Memory B cell (primary cell): ENCODE measurements around the gene NDUFA13.

Experiments used
- ATAC-seq: fragments of 150-1000 bp; cut with Tn5 transposase; 2 replicates; pipeline ENCODE4 v1.10.0; 2021; ENCODE audit warnings: low read depth, mild to moderate bottlenecking, moderate library complexity
- DNase-seq, 2 donors: peaks; one replicate each; pipeline ENCODE4 v3.0.0; 2022; ENCODE audit warnings: low spot score in 2 of 2
- H3K27ac Mint-ChIP-seq: one replicate; pipeline ENCODE4 v1.8.0; 2022; ENCODE audit warnings: mild to moderate bottlenecking, moderate library complexity, mixed read lengths
- H3K27me3 Mint-ChIP-seq: one replicate; pipeline ENCODE4 v1.8.0; 2022; ENCODE audit warnings: mixed read lengths
- H3K36me3 Mint-ChIP-seq: one replicate; pipeline ENCODE4 v1.8.0; 2022; ENCODE audit warnings: mild to moderate bottlenecking, mixed read lengths
- H3K4me1 Mint-ChIP-seq: one replicate; pipeline ENCODE4 v1.8.0; 2022; ENCODE audit warnings: mixed read lengths
- H3K4me3 Mint-ChIP-seq: one replicate; pipeline ENCODE4 v1.8.0; 2022; ENCODE audit warnings: mild to moderate bottlenecking, moderate library complexity, mixed read lengths
- H3K9me3 Mint-ChIP-seq: one replicate; pipeline ENCODE4 v1.8.0; 2022; ENCODE audit warnings: mixed read lengths

NDUFA13 gene

DNA sequence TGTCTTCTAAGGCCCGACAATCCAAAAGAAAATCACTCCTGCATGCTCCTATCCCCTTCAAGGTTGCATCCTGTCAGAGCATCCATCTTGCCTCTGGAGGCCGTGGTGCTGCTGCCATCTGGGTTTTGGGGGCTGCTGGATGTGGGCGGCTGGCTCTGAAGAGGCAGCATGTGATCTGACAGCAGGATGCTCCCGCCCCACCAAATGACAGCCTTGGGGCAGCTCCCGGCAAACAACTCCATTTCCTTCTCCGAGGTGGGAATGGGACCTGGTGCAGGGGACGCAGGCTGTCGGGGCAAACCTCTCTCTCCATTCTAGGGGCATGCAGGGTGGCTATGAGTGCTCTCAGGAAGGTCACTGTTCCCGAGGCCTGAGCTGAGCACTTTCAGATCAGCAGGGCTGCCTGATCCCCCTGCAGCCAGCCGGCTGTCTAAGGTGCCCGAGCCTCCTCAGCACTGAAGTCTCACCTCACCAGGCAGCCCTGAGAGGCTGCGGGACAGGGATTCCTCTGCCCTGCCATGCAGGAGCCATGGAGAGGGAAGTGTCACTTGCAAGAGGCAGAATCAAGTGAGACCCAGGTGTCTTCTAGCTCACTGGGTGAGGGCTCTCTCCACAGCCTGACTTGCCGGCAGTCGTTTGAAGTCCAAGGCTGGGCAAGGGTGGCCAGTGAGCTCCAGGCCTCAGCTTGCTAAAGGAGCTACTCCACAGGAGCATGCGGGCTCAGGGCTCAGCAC lies 29.5 kb upstream of the NDUFA13 start:
- Mint-ChIP-seq H3K36me3 (peaks cover 6% of the 10 kb centered on the region), H3K9me3 (no peaks in the 10 kb centered on the region), H3K27me3 (no peaks in the 10 kb centered on the region), H3K4me1 (peaks cover 35% of the 10 kb centered on the region), H3K4me3 (no peak overlapping the region), H3K27ac (peak overlapping the region; percentile 97)
- DNase-seq (no peak), ATAC-seq (no peak)

- no peaks in the 10 kb centered on the region for H3K9me3 Mint-ChIP-seq
- peak overlapping the region; percentile 97 for H3K27ac Mint-ChIP-seq
- ATAC-seq: no peak
- no peaks in the 10 kb centered on the region for H3K27me3 Mint-ChIP-seq
- no peak overlapping the region for H3K4me3 Mint-ChIP-seq
- no peak for DNase-seq
- H3K4me1 Mint-ChIP-seq: peaks cover 35% of the 10 kb centered on the region
- peaks cover 6% of the 10 kb centered on the region for H3K36me3 Mint-ChIP-seq
These were observed 28.7 kb upstream of the NDUFA13 start for GRCh38 chr19:19487077-19487949.

DNA sequence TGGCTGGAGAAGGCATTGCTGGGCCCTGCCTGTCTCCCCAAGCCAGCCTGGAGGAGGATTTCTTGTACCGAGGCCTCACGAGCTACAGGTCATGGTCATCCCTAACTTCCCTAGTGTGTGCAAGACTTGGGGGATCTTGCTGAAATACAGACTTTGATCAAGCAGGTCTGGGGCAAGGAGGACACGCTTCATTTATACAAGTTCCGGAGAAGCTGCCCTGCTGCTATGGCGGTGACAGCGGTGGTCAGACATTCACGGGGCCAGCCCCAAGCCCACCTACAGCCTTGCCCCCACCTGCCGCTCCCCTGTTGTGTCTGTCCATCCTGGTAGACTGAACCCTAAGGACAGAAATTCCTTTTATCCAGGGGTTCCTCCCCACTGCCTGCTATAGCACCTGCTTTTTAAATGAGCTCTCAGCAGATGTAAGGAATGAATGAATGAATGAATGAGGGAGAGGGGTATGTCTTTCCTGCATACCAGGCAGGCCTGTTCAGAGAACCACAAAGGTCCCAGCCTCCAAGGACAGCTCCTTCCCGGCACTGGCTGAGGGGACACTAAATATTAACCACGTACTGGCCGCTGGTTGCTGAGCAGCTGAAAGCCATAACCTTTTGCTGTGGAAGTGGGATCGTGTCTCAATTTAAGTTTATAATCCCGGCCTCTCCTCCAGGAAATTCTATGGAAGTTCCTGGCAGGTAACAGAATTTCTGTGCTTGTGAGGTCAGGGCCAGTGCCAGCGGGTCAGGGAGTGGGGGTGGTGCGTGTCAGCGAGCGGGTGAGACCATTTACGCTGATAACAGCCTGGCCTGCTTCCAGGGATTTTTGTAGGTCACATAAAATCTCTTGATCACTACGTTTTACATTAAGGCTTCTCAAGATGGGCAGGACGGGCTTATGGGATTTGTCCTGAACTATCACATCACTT lies 27.8 kb upstream of the NDUFA13 start:
- DNase-seq (no peak), ATAC-seq (no peak)
- Mint-ChIP-seq H3K4me3 (no peak overlapping the region), H3K9me3 (no peaks in the 10 kb centered on the region), H3K36me3 (peaks cover 4% of the 10 kb centered on the region), H3K27me3 (no peaks in the 10 kb centered on the region), H3K4me1 (peaks cover 30% of the 10 kb centered on the region), H3K27ac (peak overlapping the region; percentile 97)

DNA sequence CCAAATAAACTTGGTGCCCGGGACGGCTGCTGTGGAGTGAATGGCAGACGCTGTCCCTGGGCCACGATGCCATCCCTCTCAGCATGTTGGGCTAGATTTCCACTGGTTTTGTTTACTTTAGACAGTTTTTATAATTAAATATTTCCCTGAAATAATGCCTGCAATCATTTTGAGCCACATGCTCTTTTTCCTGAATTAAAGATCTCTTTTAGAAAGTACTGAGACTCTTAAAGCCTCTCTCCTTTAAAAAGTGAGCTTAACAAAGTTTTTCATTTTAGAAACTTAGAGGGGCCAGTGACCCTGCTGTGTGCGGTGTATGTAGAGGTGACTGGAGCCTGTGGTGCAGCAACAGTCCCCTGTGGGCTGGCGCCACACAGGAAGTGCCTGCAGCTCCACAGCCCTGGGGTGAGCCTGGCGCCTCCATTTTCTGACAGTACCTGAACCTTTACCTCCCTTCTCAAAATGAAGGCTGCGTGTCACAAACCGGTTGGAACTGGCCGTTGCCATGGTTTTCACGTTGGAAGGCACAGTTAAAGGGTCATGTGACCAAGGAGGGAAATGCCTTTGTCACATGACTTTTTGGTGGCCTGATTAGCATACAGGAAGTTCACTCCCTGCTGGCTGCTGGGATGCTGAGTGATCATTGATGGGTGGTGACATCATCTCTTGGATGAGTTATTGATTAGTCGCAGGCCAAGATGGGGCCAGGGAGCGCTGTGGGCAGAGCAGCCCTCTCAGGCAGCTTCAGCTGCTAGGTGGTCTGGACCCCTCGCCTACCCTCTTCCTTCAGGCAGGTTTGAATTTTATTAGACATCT lies 26.9 kb upstream of the NDUFA13 start:
- Mint-ChIP-seq H3K27me3 (no peaks in the 10 kb centered on the region), H3K9me3 (no peaks in the 10 kb centered on the region), H3K4me1 (peaks cover 28% of the 10 kb centered on the region), H3K4me3 (peak overlapping the region; percentile 59), H3K27ac (peak overlapping the region; percentile 97), H3K36me3 (peaks cover 3% of the 10 kb centered on the region)
- ATAC-seq (peak; percentile 85), DNase-seq (peak; percentile 71 to 75)

DNA sequence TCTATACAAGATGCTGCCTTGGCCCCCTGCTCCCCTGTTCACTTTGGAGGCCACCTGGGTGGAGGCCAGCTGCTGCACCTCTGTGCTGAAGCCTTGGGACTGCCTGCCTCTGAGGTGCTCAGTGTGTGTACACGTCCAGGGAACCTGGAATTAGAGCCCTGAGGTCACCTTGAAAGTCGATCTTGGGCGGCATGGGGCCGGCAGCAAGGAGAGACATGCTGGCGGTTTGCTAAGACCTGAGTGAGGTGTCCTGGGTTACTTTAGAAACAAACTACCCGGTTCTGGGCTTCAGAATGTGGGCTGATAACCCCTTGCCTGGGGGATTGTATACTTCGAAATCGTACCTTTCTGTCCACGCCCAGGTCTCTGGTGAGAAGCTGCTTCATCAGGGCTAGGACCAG lies 26.2 kb upstream of the NDUFA13 start:
- no peaks in the 10 kb centered on the region for H3K9me3 Mint-ChIP-seq
- no peaks in the 10 kb centered on the region for H3K27me3 Mint-ChIP-seq
- peak overlapping the region; percentile 59 for H3K4me3 Mint-ChIP-seq
- H3K4me1 Mint-ChIP-seq: peaks cover 25% of the 10 kb centered on the region
- peaks cover 6% of the 10 kb centered on the region for H3K36me3 Mint-ChIP-seq
- ATAC-seq: peak; percentile 8
- no peak for DNase-seq
- H3K27ac Mint-ChIP-seq: peak overlapping the region; percentile 97

- ATAC-seq: peak; percentile 37
- peak overlapping the region; percentile 97 for H3K27ac Mint-ChIP-seq
- H3K36me3 Mint-ChIP-seq: peaks cover 7% of the 10 kb centered on the region
- H3K27me3 Mint-ChIP-seq: no peaks in the 10 kb centered on the region
- H3K4me1 Mint-ChIP-seq: peaks cover 20% of the 10 kb centered on the region
- peak; percentile 79 to 80 for DNase-seq
- no peaks in the 10 kb centered on the region for H3K9me3 Mint-ChIP-seq
- no peak overlapping the region for H3K4me3 Mint-ChIP-seq
These were observed 25.6 kb upstream of the NDUFA13 start for GRCh38 chr19:19490214-19490968.

- Mint-ChIP-seq H3K4me1 (peaks cover 17% of the 10 kb centered on the region), H3K4me3 (no peak overlapping the region), H3K27me3 (no peaks in the 10 kb centered on the region), H3K9me3 (no peaks in the 10 kb centered on the region), H3K27ac (no peak overlapping the region), H3K36me3 (peaks cover 10% of the 10 kb centered on the region)
- DNase-seq (no peak), ATAC-seq (no peak)
These were observed 24.6 kb upstream of the NDUFA13 start for GRCh38 chr19:19491321-19492025.

GRCh38 chr19:19492026-19492610 lies 23.9 kb upstream of the NDUFA13 start:
- no peak overlapping the region for H3K27ac Mint-ChIP-seq

DNA sequence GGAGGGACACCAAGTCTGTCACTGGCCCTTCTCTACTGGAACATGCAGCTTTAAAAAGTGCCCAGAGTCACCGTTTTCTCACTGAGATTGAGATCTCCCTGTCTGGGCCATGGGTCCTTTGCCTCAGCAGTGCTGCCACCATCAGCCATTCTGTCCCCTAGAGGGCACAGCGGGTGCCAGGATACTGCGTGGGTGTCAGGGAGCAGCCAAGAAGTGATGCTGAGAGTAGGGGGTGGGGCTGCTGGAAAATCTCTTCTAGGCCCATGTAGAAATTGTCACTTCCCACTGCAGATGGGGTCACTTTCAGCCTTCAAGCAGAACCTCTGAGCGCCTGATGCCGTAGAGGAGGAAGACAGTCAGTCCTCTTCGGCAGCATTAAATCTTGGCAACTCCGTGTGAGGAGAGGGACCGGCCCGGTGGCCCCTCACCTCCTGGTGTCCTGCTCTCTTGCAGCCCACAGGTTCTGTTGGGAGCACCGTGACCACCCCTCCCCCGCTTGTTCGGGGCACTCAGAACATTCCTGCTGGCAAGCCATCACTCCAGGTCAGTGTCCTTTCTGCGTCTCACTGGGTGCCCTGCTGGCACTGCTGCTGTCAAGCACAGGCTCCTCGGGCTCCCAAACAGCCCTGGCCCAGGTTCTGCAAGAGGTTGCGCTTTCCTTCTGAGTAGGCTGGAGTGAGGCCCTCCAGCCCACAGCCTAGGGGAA lies 22.0 kb upstream of the NDUFA13 start:
- H3K9me3 Mint-ChIP-seq: no peaks in the 10 kb centered on the region
- ATAC-seq (no peak), DNase-seq (no peak)
- no peaks in the 10 kb centered on the region for H3K27me3 Mint-ChIP-seq
- peaks cover 7% of the 10 kb centered on the region for H3K36me3 Mint-ChIP-seq
- H3K27ac Mint-ChIP-seq: no peak overlapping the region
- H3K4me3 Mint-ChIP-seq: no peak overlapping the region
- H3K4me1 Mint-ChIP-seq: peaks cover 12% of the 10 kb centered on the region

More at GRCh38 chr19:19492026-19492610, 23.9 kb upstream of the NDUFA13 start:
- DNase-seq (no peak), ATAC-seq (no peak)
- Mint-ChIP-seq H3K4me3 (no peak overlapping the region), H3K9me3 (no peaks in the 10 kb centered on the region), H3K4me1 (peaks cover 16% of the 10 kb centered on the region), H3K36me3 (peaks cover 7% of the 10 kb centered on the region), H3K27me3 (no peaks in the 10 kb centered on the region)

DNA sequence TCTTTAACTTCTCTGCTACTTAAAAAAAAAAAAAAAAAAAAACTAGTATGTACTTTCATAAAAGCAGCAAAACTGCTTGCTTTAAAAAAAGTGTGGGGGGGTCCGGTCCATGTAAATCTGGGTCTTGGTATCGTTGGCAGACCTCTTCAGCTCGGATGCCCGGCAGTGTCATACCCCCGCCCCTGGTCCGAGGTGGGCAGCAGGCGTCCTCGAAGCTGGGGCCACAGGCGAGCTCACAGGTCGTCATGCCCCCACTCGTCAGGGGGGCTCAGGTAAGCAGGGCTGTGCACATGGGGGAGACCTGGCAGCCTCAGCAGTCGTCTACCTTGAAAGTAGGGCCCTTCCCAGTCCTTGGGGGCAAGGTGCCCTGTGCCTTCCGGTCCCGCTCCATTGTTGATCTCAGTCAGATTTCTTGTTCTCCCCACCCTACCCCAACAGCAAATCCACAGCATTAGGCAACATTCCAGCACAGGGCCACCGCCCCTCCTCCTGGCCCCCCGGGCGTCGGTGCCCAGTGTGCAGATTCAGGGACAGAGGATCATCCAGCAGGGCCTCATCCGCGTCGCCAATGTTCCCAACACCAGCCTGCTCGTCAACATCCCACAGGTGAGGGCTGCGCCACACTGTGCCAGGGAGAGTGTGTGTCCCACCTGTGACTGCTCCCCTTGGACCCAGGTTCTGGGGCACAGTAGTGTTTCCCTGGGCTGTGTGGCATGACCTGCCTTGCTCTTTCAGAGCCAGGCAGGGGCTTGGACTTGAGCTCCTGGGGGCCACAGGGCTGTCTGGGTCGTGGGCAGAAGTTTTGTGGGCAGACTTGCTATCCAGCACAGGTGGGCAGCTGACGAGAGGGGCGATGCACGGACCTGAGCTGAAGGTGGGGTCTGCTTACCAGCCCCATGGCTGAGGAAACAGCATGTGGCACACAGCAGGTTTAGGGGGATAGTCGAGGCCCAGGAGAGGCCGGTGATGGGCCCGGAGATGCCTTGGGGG lies 20.1 kb upstream of the NDUFA13 start:
- Mint-ChIP-seq H3K27ac (peak overlapping the region; percentile 28), H3K36me3 (peaks cover 8% of the 10 kb centered on the region), H3K4me1 (no peaks in the 10 kb centered on the region), H3K9me3 (no peaks in the 10 kb centered on the region), H3K4me3 (no peak overlapping the region), H3K27me3 (no peaks in the 10 kb centered on the region)
- DNase-seq (no peak), ATAC-seq (no peak)
